A549 treated with RU486 at 1 μM for 4 hours (cell line): ENCODE results near the gene SH3GLB1. TPM values are rescaled to one million over a fixed set of nuclear protein-coding genes. Genes with fewer than 3 reads are reported as not detected.

ENCODE experiments used
- total RNA-seq: library from RNA; stranded (reverse); fragments of 200-300 nt; extraction: Qiagen RNA extraction; gene quantifications from 5 replicates; pipeline ENCODE4 v1.2.3, GENCODE V29; 2022; ENCODE audit warnings: low read depth

SH3GLB1 gene
- 31.6 to 35.6 TPM (median 34.7 TPM) in 5 replicates for total RNA-seq

GRCh38 chr1:86704458-86704971 is at the start of gene SH3GLB1:
SH3GLB1 (plus strand) TSS chr1:86704576; CDS start chr1:86704900, 324 bp downstream.

Other genes starting within 250 kb of the SH3GLB1 start
- 0.06 TPM in 1 of 5 replicates, not detected in the others for gene CLCA1, start 235.6 kb upstream of the SH3GLB1 start, total RNA-seq
- not detected in 5 replicates for gene CLCA4, start 157.5 kb upstream of the SH3GLB1 start, total RNA-seq
- gene SELENOF, start 209.6 kb downstream of the SH3GLB1 start, total RNA-seq = 119 to 182 TPM (median 162 TPM) in 5 replicates
- 5.5 to 12.8 TPM (median 12.1 TPM) in 5 replicates for gene HS2ST1, start 210.1 kb downstream of the SH3GLB1 start, total RNA-seq